ENCODE data around the gene MAP4K4.
A peak's percentile ranks its signal among the peaks of the same experiment; 100 is the strongest.

The MAP4K4 gene

DNA sequence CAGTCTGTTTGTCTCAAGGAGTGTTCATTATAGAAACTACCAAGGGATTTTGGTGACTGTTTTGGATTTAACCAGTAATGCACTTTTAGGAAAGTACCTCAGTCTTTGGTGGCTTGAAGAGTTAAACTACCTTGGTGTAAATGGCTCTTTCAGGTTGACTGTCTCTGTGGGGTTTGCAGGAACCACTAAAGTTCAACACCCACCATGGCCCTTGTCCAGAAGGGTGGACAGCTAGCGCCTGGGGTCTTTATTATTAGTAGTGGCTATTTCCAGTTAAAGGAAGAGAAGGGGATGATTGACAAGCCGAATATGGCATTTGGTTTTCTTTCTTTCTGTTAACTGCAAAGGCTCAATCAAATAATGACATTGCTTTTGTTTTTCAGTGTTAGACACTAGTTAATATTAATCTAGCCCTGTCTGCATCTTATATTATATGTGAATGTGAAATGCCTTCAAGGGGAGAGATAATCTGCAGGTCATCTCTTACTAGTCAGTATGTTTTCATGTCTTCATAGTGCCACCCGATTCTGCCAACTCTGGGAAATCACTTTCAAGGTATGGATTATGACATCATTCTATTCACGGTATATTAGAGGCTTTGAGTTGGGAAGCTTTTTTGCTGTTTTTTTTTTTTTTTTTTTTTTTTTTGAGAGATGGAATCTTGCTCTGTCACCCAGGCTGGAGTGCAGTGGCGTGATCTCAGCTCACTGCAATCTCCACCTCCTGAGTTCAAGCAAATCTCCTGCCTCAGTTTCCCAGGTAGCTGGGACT, 56.4 kb downstream of the MAP4K4 start:
- no peak overlapping the region for H3K4me3 ChIP-seq (ENCODE audit: control insufficient read depth, low read depth, low read length)
- TF ChIP-seq, protein P1, sequence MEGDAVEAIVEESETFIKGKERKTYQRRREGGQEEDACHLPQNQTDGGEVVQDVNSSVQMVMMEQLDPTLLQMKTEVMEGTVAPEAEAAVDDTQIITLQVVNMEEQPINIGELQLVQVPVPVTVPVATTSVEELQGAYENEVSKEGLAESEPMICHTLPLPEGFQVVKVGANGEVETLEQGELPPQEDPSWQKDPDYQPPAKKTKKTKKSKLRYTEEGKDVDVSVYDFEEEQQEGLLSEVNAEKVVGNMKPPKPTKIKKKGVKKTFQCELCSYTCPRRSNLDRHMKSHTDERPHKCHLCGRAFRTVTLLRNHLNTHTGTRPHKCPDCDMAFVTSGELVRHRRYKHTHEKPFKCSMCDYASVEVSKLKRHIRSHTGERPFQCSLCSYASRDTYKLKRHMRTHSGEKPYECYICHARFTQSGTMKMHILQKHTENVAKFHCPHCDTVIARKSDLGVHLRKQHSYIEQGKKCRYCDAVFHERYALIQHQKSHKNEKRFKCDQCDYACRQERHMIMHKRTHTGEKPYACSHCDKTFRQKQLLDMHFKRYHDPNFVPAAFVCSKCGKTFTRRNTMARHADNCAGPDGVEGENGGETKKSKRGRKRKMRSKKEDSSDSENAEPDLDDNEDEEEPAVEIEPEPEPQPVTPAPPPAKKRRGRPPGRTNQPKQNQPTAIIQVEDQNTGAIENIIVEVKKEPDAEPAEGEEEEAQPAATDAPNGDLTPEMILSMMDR (conservative IDR thresholded peaks at IDR 0.05; ENCODE audit: control insufficient read depth, insufficient read depth, low read depth, low read length) = no peak
- DNase-seq (ENCODE audit: low read depth) = no peak

DNA sequence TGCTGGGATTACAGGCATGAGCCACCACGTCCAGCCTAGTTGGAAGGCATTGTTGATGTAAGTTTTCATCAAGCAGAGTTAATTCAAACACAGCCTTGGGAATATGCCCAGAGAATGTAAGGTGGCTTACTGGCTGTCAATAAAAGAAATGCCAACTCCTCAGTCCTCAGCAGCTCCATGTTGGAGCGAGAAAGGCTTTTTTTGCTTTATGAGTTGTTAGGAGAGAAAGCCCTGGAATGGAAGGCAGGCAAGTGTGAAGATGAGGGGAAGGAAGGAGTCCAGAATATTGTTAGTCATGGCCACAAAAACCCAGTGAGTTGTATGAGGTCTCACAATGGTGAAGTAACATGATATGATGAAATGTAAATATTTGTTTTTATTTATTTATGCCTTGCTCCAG, 57.1 kb downstream of the MAP4K4 start:
- no peak overlapping the region for H3K4me3 ChIP-seq (ENCODE audit: control insufficient read depth, low read depth, low read length)
- peak; percentile 68 for DNase-seq (ENCODE audit: low read depth)
- TF ChIP-seq, protein P1 (conservative IDR thresholded peaks at IDR 0.05; ENCODE audit: control insufficient read depth, insufficient read depth, low read depth, low read length) = no peak

DNA sequence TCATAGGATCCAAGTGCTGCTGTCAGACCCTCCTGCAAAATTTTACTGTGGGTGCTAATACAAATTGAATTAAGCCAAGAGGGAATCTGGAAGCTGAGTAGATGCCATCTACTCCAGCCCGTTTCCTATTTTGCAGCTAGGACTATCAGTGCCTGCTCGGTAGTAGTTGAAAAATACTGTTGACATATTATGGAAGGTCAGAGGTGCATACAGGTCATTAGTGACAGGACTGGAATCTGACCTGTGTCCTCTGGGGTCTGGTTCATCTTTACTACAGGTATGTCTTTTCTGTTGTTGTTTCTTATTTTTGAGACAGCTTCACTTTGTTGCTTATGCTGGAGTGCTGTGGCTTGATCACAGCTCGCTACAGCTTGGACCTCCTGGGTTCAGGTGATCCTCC, 58.8 kb downstream of the MAP4K4 start:
- DNase-seq (ENCODE audit: low read depth) = no peak
- TF ChIP-seq, protein P1 (conservative IDR thresholded peaks at IDR 0.05; ENCODE audit: control insufficient read depth, insufficient read depth, low read depth, low read length) = no peak
- H3K4me3 ChIP-seq (ENCODE audit: control insufficient read depth, low read depth, low read length) = no peak overlapping the region

DNA sequence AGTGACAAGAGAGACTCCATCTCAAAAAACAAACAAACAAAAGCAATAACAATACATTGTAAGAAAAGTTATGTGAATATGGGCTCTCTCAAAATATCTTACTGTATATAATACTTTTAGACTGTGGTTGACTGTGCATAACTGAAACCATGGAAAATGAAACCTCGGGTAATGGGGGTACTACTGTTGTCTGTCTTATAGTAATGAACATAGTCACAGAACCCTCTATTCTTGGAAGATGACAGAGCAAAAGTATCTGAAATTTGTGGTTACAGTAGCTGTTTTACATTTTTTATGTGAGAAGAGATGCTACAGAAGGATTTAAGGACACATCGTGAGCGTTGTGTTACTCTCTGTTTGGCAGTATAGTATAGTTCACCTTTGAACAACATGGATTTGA, 60.5 kb downstream of the MAP4K4 start:
- TF ChIP-seq, protein P1 (conservative IDR thresholded peaks at IDR 0.05; ENCODE audit: control insufficient read depth, insufficient read depth, low read depth, low read length) = no peak
- no peak overlapping the region for H3K4me3 ChIP-seq (ENCODE audit: control insufficient read depth, low read depth, low read length)
- DNase-seq (ENCODE audit: low read depth) = no peak

DNA sequence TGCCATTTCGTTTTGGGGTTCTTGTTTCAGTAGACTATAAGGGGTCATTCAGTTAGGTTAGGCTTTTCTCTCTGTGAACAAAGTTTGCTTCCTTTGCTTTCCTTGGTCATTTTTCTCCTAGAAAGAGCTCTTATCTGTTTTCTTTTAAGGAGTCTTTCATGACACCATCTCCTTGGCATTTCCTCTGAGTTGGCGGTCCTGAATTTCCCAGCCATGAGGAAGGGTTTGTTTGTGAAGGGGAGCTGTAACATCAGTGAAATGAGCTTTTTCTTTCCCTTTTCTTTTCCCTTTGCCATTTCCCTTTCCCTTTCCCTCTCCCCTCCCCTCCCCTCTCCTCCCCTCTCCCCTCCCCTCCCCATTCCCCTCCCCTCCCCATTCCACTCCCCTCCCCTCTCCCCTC, 61.7 kb downstream of the MAP4K4 start:
- no peak overlapping the region for H3K4me3 ChIP-seq (ENCODE audit: control insufficient read depth, low read depth, low read length)
- TF ChIP-seq, protein P1 (conservative IDR thresholded peaks at IDR 0.05; ENCODE audit: control insufficient read depth, insufficient read depth, low read depth, low read length) = no peak
- peak; percentile 93 for DNase-seq (ENCODE audit: low read depth)

DNA sequence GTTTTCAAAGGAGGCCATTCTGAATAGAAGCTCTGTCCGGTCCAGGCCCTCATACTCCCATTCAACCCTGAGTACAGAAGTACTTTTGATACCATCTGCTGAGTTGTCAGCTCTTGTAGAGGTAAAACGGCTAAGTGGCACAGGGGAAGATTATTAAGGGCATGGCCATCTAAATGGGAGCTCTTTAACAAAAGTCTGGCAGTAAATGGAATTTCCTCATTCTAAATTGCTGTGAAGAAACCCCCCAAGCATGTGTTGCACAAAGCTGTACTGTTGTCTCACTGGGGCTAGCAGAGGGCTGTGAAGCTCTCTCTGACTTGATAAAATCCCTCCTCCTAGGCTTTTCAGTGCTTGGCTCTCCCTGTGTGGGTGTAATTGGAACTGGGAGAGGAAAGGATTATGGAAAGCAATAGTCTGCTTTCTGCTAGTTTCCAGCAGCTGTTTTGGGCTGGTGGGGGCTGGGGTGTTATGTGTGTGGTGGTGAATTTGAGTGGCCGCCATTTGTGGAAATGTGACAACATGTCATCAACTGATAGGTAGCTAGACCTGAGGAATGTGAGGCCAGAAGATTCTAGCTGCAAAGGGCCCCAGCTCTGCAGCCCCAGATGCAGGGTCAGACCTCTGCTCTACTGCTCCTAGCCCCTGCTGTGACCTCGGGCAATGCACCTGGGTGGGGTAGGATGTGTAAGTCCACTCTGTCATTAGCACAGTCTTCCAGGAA, 65.1 kb downstream of the MAP4K4 start:
- H3K4me3 ChIP-seq (ENCODE audit: control insufficient read depth, low read depth, low read length) = no peak overlapping the region
- TF ChIP-seq, protein P1 (conservative IDR thresholded peaks at IDR 0.05; ENCODE audit: control insufficient read depth, insufficient read depth, low read depth, low read length) = no peak
- no peak for DNase-seq (ENCODE audit: low read depth)

Measured in fibroblast of mammary gland (primary cell).